Keratinocyte (primary cell): ENCODE measurements around the gene PLEKHD1. TPM values are rescaled to one million over a fixed set of nuclear protein-coding genes. Genes with fewer than 3 reads are reported as not detected.

Experiments used
- DNase-seq: peaks from one replicate; pipeline ENCODE4 v3.0.0-alpha.2; 2011; ENCODE audit warnings: low read depth, missing footprints, low spot score
- FAIRE-seq: peaks from 2 replicates; lab custom pipeline; 2011; peaks lifted over from hg19 to GRCh38; lab: Jason Lieb, UNC
- H2AFZ ChIP-seq: 2 replicates; pipeline ENCODE4 v1.6.0; 2012; ENCODE audit warnings: low read length, control low read depth, inconsistent platforms; ENCODE audit not compliant: control insufficient read depth
- H3K27ac ChIP-seq: 2 replicates; pipeline ENCODE4 v1.5.1; 2011; ENCODE audit warnings: low read length; ENCODE audit not compliant: control insufficient read depth, insufficient read depth
- H3K27me3 ChIP-seq: 3 replicates; pipeline ENCODE4 v1.6.0; 2011; ENCODE audit warnings: low read length; ENCODE audit not compliant: control insufficient read depth, insufficient read depth; ENCODE audit errors: extremely low read depth
- H3K36me3 ChIP-seq, 2 experiments: 2 replicates in 1 of 2; 3 replicates in 1 of 2; pipeline ENCODE4 v1.5.1; 2011; ENCODE audit warnings: low read length in 2 of 2, mild to moderate bottlenecking in 1 of 2; ENCODE audit not compliant: control insufficient read depth in 2 of 2, insufficient read depth in 2 of 2; ENCODE audit errors: extremely low read depth in 1 of 2
- H3K4me1 ChIP-seq: 3 replicates; pipeline ENCODE4 v1.5.1; 2011; ENCODE audit warnings: low read length; ENCODE audit not compliant: control insufficient read depth, insufficient read depth; ENCODE audit errors: extremely low read depth
- H3K4me2 ChIP-seq: 3 replicates; pipeline ENCODE4 v1.6.0; 2011; ENCODE audit warnings: low read depth, low read length; ENCODE audit not compliant: control insufficient read depth, insufficient read depth; ENCODE audit errors: extremely low read depth
- H3K4me3 ChIP-seq, 3 experiments: fragments of 200-600 bp in 1 of 3; sonication (generic) in 1 of 3; 2 replicates in 2 of 3; 3 replicates in 1 of 3; pipeline ENCODE4 v1.5.1; 2011 to 2016; ENCODE audit warnings: low read length in 3 of 3, mild to moderate bottlenecking in 3 of 3, control low read depth in 2 of 3, inconsistent platforms in 1 of 3, low read depth in 1 of 3, mixed read lengths in 1 of 3, mixed run types in 1 of 3, moderate library complexity in 1 of 3; ENCODE audit not compliant: control insufficient read depth in 2 of 3, insufficient read depth in 2 of 3; ENCODE audit errors: extremely low read depth in 1 of 3
- H3K79me2 ChIP-seq: 2 replicates; pipeline ENCODE4 v1.6.0; 2012; ENCODE audit warnings: low read length; ENCODE audit not compliant: control insufficient read depth, insufficient read depth
- H3K9ac ChIP-seq: 3 replicates; pipeline ENCODE4 v1.6.0; 2011; ENCODE audit warnings: low read length; ENCODE audit not compliant: control insufficient read depth, insufficient read depth; ENCODE audit errors: extremely low read depth
- H3K9me1 ChIP-seq: 3 replicates; pipeline ENCODE4 v1.6.0; 2011; ENCODE audit warnings: low read length; ENCODE audit not compliant: control insufficient read depth, insufficient read depth; ENCODE audit errors: extremely low read depth
- H3K9me3 ChIP-seq: 2 replicates; pipeline ENCODE4 v1.5.1; 2012; ENCODE audit warnings: low read depth, low read length; ENCODE audit not compliant: control insufficient read depth
- H4K20me1 ChIP-seq: 3 replicates; pipeline ENCODE4 v1.6.0; 2011; ENCODE audit warnings: low read length; ENCODE audit not compliant: control insufficient read depth, insufficient read depth; ENCODE audit errors: extremely low read depth
- CTCF ChIP-seq, 3 experiments: IDR thresholded peaks in 1 of 3; conservative IDR thresholded peaks in 1 of 3; optimal IDR thresholded peaks in 1 of 3; 2 replicates in 2 of 3; 3 replicates in 1 of 3; pipeline versions ENCODE3 to v1.5.1; 2011; ENCODE audit warnings: low read length in 3 of 3, mild to moderate bottlenecking in 3 of 3, moderate library complexity in 2 of 3, control low read depth in 1 of 3, inconsistent platforms in 1 of 3; ENCODE audit not compliant: insufficient read depth in 2 of 3; ENCODE audit errors: extremely low read depth in 1 of 3
- EZH2 ChIP-seq: IDR thresholded peaks from one replicate; pipeline ENCODE4 v1.6.1; 2012; ENCODE audit warnings: inconsistent platforms, mild to moderate bottlenecking, low read length, moderate library complexity
- dilution Hi-C: fragments of 300-500 bp; cut with MboI; formaldehyde crosslinking; loops from one replicate; pipeline ENCODE4 v1.7.0; 2020; ENCODE audit warnings: low sequenced_read_pairs; ENCODE audit not compliant: extremely low pct_ligation_motif_present
- polyA plus RNA-seq, 5 experiments: library from polyadenylated mRNA; depleted of rRNA in 3 of 5; stranded (reverse) in 3 of 5; stranded (forward) in 1 of 5; unstranded in 1 of 5; fragments of >200 nt; gene quantifications; 1 replicate in 1 of 5; 2 replicates in 3 of 5; 3 replicates in 1 of 5; pipeline versions ENCODE4 v1.2.1 to v1.2.3, GENCODE V29; 2011 to 2012; ENCODE audit warnings: missing spikeins in 2 of 5, low read depth in 1 of 5, low replicate concordance in 1 of 5

The PLEKHD1 gene
- polyA plus RNA-seq, 1 donor (not counting 4 experiments of a cell fraction or from before 2014, with no cell fraction given), result 0.01 TPM

- Histone ChIP-seq H3K9ac (no peak overlapping the region), H3K36me3 (no peaks in the 10 kb centered on the region), H3K4me3 (no peak overlapping the region), H3K79me2 (no peaks in the 10 kb centered on the region), H3K27me3 (peaks cover 14% of the 10 kb centered on the region), H3K4me1 (peaks cover 2% of the 10 kb centered on the region), H3K27ac (no peak overlapping the region), H3K4me2 (no peak overlapping the region), H3K9me3 (no peaks in the 10 kb centered on the region), H3K9me1 (no peaks in the 10 kb centered on the region), H2AFZ (no peak overlapping the region), H4K20me1 (no peaks in the 10 kb centered on the region)
- FAIRE-seq, result no peak
- TF ChIP-seq EZH2 (no peak), CTCF (optimal IDR thresholded peaks at IDR 0.05 in 1 of 3, IDR thresholded peaks at IDR 0.05 in 1 of 3, conservative IDR thresholded peaks at IDR 0.05 in 1 of 3; ENCODE audit: extremely low read depth in 1 of 3, insufficient read depth in 2 of 3, low read length in 3 of 3) (no peak)
- DNase-seq, result no peak
- dilution Hi-C loops, result no loop called here
Observed at GRCh38 chr14:69506241-69506595, 21.7 kb downstream of the PLEKHD1 start.

GRCh38 chr14:69518289-69519101, 34.0 kb downstream of the PLEKHD1 start:
- dilution Hi-C loops, result no loop called here
- no peak overlapping the region for H2AFZ ChIP-seq
- no peaks in the 10 kb centered on the region for H4K20me1 ChIP-seq
- FAIRE-seq, result no peak
- no peaks in the 10 kb centered on the region for H3K9me1 ChIP-seq
- H3K36me3 ChIP-seq, result no peaks in the 10 kb centered on the region
- no peak overlapping the region for H3K27ac ChIP-seq
- H3K4me3 ChIP-seq, result no peak overlapping the region
- no peak overlapping the region for H3K4me2 ChIP-seq
- H3K27me3 ChIP-seq, result peaks cover 6% of the 10 kb centered on the region
- no peak overlapping the region for H3K9ac ChIP-seq
- H3K4me1 ChIP-seq, result no peaks in the 10 kb centered on the region
- no peaks in the 10 kb centered on the region for H3K79me2 ChIP-seq
- H3K9me3 ChIP-seq, result no peaks in the 10 kb centered on the region
- no peak for DNase-seq
- TF ChIP-seq EZH2, result no peak
- TF ChIP-seq CTCF (optimal IDR thresholded peaks at IDR 0.05 in 1 of 3, IDR thresholded peaks at IDR 0.05 in 1 of 3, conservative IDR thresholded peaks at IDR 0.05 in 1 of 3; ENCODE audit: extremely low read depth in 1 of 3, insufficient read depth in 2 of 3, low read length in 3 of 3), result no peak
